Right atrium auricular region (tissue), 2 donors: ENCODE measurements around the gene KLHL34. TPM values are rescaled to one million over a fixed set of nuclear protein-coding genes. Genes with fewer than 3 reads are reported as not detected.

Experiments
- DNase-seq: peaks from one replicate; pipeline ENCODE4 v3.0.0-alpha.2; 2019; ENCODE audit warnings: low spot score
- H3K27ac ChIP-seq, 2 donors: fragments of 200-600 bp; sonication (generic); 1 replicate in 1 of 2; 2 replicates in 1 of 2; pipeline ENCODE4 v1.5.1; 2016 to 2019
- H3K27me3 ChIP-seq, 2 donors: fragments of 200-600 bp; sonication (generic); one replicate each; pipeline versions ENCODE4 v1.5.1 to v1.6.0; 2017 to 2019
- H3K36me3 ChIP-seq: fragments of 200-600 bp; sonication (generic); one replicate; pipeline ENCODE4 v1.5.1; 2016
- H3K4me1 ChIP-seq, 2 donors: fragments of 200-600 bp; sonication (generic); one replicate each; pipeline versions ENCODE4 v1.5.1 to v1.6.0; 2017 to 2019
- H3K4me3 ChIP-seq, 2 donors: fragments of 200-600 bp; sonication (generic); 1 replicate in 1 of 2; 2 replicates in 1 of 2; pipeline ENCODE4 v1.5.1; 2017 to 2019; ENCODE audit warnings: mild to moderate bottlenecking in 1 of 2, moderate library complexity in 1 of 2
- H3K9me3 ChIP-seq, 2 donors: fragments of 200-600 bp; sonication (generic); one replicate each; pipeline ENCODE4 v1.5.1; 2019
- total RNA-seq, 2 donors: library from RNA; depleted of rRNA; stranded (reverse); fragments of >200 nt; gene quantifications; one replicate each; pipeline ENCODE4 v1.1.0, GENCODE V29; 2016
- TF ChIP-seq, protein P1 (sequence below), 2 donors: fragments of 200-600 bp; sonication (generic); IDR thresholded peaks; one replicate each; pipeline ENCODE4 v1.5.1; 2019; ENCODE audit warnings: antibody characterized with exemption in 2 of 2

KLHL34 gene
- total RNA-seq, 2 donors from 2014 or later = 1.1 to 2.2 TPM

GRCh38 chrX:21659320-21659719 is 1.2 kb upstream of the KLHL34 start:
- no peaks in the 10 kb centered on the region for H3K9me3 ChIP-seq
- no peaks in the 10 kb centered on the region for H3K27me3 ChIP-seq
- TF ChIP-seq, protein P1, sequence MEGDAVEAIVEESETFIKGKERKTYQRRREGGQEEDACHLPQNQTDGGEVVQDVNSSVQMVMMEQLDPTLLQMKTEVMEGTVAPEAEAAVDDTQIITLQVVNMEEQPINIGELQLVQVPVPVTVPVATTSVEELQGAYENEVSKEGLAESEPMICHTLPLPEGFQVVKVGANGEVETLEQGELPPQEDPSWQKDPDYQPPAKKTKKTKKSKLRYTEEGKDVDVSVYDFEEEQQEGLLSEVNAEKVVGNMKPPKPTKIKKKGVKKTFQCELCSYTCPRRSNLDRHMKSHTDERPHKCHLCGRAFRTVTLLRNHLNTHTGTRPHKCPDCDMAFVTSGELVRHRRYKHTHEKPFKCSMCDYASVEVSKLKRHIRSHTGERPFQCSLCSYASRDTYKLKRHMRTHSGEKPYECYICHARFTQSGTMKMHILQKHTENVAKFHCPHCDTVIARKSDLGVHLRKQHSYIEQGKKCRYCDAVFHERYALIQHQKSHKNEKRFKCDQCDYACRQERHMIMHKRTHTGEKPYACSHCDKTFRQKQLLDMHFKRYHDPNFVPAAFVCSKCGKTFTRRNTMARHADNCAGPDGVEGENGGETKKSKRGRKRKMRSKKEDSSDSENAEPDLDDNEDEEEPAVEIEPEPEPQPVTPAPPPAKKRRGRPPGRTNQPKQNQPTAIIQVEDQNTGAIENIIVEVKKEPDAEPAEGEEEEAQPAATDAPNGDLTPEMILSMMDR (IDR thresholded peaks at IDR 0.05) = no peak
- DNase-seq = no peak
- no peak overlapping the region for H3K27ac ChIP-seq
- H3K4me1 ChIP-seq = no peaks in the 10 kb centered on the region
- no peak overlapping the region for H3K4me3 ChIP-seq
- H3K36me3 ChIP-seq = no peaks in the 10 kb centered on the region

GRCh38 chrX:21658746-21659145 is 616 bp upstream of the KLHL34 start:
- Histone ChIP-seq H3K27ac (peak overlapping the region; percentile 44 to 57), H3K9me3 (no peaks in the 10 kb centered on the region), H3K4me1 (no peaks in the 10 kb centered on the region), H3K27me3 (no peaks in the 10 kb centered on the region), H3K4me3 (peak overlapping the region; percentile 32 to 40), H3K36me3 (no peaks in the 10 kb centered on the region)
- TF ChIP-seq, protein P1 (IDR thresholded peaks at IDR 0.05) = no peak
- DNase-seq = no peak

- TF ChIP-seq, protein P1 (IDR thresholded peaks at IDR 0.05) = no peak
- H3K27ac ChIP-seq = peak overlapping the region in 1 of 2 donors; percentile 44
- H3K9me3 ChIP-seq = no peaks in the 10 kb centered on the region
- H3K36me3 ChIP-seq = no peaks in the 10 kb centered on the region
- H3K4me3 ChIP-seq = peak overlapping the region; percentile 32 to 40
- H3K27me3 ChIP-seq = no peaks in the 10 kb centered on the region
- no peak for DNase-seq
- no peaks in the 10 kb centered on the region for H3K4me1 ChIP-seq
Observed at GRCh38 chrX:21657318-21658151, 595 bp downstream of the KLHL34 start.

DNA sequence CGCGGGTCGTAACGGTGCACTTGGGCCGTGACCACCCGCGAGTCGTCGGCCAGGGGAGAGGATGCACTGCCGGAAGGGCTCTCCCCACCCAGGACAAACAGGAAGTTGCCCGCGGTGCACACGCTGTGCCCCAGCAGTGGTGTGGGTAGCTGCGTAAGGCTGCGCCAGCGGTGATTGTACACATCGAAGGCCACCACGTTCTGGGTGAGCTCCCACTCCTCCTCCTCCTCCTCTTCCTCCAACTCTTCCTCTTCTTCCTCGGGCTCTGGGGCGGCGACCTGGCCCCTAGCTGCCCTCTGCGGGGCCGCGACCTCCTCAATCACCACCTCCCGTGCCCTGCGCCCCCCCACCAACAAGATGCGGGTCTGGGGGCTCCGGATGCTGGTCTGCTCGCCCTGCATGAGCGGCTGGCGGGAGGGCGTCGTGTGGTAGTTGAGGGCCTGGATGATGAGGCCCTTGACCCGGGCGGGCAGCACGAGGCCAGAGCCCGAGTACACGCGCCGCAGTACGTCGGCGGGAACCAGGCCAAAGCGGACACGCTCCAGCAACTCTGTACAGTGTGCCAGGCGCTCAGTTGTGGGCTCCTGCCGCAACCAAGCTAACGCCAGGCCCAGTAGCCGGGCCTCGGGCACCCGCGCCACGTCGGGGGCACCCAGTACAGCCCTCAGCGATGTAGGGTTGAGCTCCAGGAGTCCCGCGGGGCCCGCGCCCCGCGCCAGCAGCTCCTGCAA is 1.4 kb downstream of the KLHL34 start:
- Histone ChIP-seq H3K4me3 (peak overlapping the region in 1 of 2 donors; percentile 3), H3K9me3 (no peaks in the 10 kb centered on the region), H3K27ac (no peak overlapping the region), H3K4me1 (no peaks in the 10 kb centered on the region), H3K36me3 (no peaks in the 10 kb centered on the region), H3K27me3 (no peaks in the 10 kb centered on the region)
- TF ChIP-seq, protein P1 (IDR thresholded peaks at IDR 0.05) = no peak
- no peak for DNase-seq

DNA sequence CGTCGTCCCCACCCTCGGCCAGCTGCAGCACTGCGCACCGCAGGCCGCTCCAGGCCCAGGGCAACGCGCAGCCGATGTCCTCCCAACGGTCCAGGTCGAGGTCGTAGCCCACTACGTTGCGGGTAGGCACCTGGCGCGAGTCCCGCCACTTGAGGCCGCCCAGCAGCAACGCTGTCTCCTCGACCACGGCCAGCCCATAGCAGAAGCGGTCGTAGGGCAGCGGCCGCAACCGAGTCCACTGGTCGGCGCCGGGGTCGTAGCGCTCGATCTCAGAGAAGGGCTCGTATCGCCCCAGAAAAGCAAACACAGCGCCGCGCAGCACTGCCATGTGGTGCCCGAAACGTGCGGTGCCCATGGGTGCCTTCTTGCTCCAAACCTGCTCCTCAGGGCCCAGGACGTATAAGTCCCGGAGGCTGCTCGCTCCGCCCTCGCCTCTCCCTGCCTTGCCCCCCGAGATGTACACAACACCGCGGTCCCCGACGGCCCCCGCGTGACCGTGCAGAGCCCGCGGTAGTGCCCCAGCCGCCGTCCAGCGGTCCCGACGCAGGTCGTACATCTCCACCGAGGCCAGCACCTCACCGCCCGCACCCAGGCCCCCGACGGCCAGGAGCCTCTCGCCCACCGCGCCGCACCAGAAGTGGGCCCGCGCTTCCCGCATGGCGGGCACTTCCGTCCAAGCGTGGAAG is 2.1 kb downstream of the KLHL34 start:
- no peaks in the 10 kb centered on the region for H3K4me1 ChIP-seq
- TF ChIP-seq, protein P1 (IDR thresholded peaks at IDR 0.05) = no peak
- DNase-seq = no peak
- H3K9me3 ChIP-seq = no peaks in the 10 kb centered on the region
- H3K4me3 ChIP-seq = peak overlapping the region in 1 of 2 donors; percentile 3
- H3K27ac ChIP-seq = no peak overlapping the region
- no peaks in the 10 kb centered on the region for H3K27me3 ChIP-seq
- no peaks in the 10 kb centered on the region for H3K36me3 ChIP-seq
